SK-N-MC (cell line): Measurements from ENCODE around the gene RBMS1.
"Not testable (repeated sequence)": the region's sequence is repeated elsewhere in the genome, so short reads cannot be mapped to it uniquely, and the experiment has no call there.

Source experiments
- EZH2 ChIP-seq: fragments of 200-600 bp; sonication (generic); IDR thresholded peaks from one replicate; pipeline ENCODE4 v1.6.1; 2017; ENCODE audit warnings: antibody characterized with exemption
- POLR2AphosphoS5 ChIP-seq: IDR thresholded peaks from 2 replicates; pipeline ENCODE4 v1.6.1; 2012; ENCODE audit warnings: mild to moderate bottlenecking, low read depth, low read length, borderline replicate concordance

- TF ChIP-seq POLR2AphosphoS5, EZH2: not testable (repeated sequence)
These were observed 54.6 kb downstream of the RBMS1 start for GRCh38 chr2:160439038-160439437.
